ENCODE measurements around the gene SCAF1. TPM values are rescaled to one million over a fixed set of nuclear protein-coding genes. Genes with fewer than 3 reads are reported as not detected.

SCAF1 gene
- total and polyA plus RNA-seq, 3 donors from 2014 or later, result 51.4 to 78.1 (median 70.8) TPM

DNA sequence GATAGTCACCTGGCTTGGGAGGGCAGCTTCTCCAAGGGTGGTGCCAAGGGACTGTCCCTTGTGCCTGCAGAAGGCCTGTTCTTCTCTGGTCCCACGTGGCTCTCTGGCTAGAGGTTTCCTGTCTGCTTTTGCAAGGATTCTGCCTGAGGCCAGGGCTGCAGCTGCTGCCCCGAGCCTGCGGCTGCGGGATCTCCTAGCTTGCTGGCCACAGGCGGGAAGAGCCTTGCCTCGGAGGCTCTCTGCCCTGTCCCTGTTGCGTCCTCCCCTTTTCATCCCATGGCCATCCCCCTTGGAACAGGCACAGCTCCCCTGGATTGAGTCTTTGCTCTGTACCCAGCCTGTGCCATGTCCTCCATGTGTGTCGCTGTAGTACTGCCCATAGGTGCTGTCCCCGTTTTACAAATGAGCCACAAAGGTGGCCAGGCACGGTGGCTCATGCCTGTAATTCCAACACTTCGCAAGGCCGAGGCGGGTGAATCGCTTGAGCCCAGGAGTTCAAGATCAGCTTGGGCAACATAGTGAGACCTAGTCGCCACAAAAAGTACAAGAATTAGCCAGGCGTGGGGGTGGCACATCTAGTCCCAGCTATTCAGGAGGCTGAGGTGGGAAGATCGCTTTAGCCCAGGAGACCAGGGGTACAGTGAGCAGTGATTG is 14.6 kb downstream of the SCAF1 start:
- no peaks in the 10 kb centered on the region for H3K36me3 ChIP-seq (ENCODE audit: low read depth, missing control alignments)
- no peak overlapping the region for H3K27ac ChIP-seq
- no peak for TF ChIP-seq POLR2A (IDR thresholded peaks at IDR 0.05)
- TF ChIP-seq, protein P1, sequence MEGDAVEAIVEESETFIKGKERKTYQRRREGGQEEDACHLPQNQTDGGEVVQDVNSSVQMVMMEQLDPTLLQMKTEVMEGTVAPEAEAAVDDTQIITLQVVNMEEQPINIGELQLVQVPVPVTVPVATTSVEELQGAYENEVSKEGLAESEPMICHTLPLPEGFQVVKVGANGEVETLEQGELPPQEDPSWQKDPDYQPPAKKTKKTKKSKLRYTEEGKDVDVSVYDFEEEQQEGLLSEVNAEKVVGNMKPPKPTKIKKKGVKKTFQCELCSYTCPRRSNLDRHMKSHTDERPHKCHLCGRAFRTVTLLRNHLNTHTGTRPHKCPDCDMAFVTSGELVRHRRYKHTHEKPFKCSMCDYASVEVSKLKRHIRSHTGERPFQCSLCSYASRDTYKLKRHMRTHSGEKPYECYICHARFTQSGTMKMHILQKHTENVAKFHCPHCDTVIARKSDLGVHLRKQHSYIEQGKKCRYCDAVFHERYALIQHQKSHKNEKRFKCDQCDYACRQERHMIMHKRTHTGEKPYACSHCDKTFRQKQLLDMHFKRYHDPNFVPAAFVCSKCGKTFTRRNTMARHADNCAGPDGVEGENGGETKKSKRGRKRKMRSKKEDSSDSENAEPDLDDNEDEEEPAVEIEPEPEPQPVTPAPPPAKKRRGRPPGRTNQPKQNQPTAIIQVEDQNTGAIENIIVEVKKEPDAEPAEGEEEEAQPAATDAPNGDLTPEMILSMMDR (IDR thresholded peaks at IDR 0.05), result no peak
- 84 to 86% methylated on average over 17 of the region's 17 CpGs for WGBS, 2 donors
- H3K4me3 ChIP-seq, result no peak overlapping the region
- intact Hi-C loops (cut with DNase I; ENCODE audit: low total_unique reads), result no loop called here
- no peaks in the 10 kb centered on the region for H3K27me3 ChIP-seq
- DNase-seq, result no peak
- H3K4me1 ChIP-seq, result no peaks in the 10 kb centered on the region
- no peaks in the 10 kb centered on the region for H3K9me3 ChIP-seq

DNA sequence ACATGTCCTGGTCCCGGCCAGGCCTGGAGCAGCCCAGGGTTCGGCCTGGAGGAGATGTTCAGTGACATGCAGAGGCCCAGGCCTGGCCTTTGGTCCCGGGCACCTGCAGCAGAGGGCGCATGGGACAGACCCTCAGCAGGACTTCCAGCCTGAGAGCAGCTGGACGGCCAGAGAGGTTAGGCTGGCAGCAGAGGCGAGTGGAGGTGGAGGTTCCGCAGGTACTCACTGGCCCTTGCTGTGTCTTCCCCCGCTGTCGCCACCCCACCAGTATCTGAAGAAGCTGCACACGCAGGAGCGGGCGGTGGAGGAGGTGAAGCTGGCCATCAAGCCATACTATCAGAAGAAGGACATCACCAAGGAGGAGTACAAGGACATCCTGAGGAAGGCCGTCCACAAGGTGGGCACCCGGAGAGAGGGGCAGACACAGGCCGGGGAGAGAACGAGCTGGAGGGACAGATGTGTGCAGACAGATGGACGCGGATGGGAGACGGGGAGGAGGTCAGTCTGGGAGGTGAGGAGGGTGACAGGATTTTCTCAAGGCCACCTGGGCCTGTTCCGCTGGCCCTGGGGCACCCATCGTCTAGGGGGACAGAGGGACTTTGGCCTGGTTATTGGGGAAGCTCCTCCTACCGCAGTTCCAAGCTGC is 15.6 kb downstream of the SCAF1 start:
- DNase-seq, result no peak
- Histone ChIP-seq H3K27ac (no peak overlapping the region), H3K9me3 (no peaks in the 10 kb centered on the region), H3K4me1 (no peaks in the 10 kb centered on the region), H3K4me3 (no peak overlapping the region), H3K36me3 (ENCODE audit: low read depth, missing control alignments) (no peaks in the 10 kb centered on the region), H3K27me3 (no peaks in the 10 kb centered on the region)
- no peak for TF ChIP-seq POLR2A (IDR thresholded peaks at IDR 0.05)
- TF ChIP-seq, protein P1 (IDR thresholded peaks at IDR 0.05), result no peak
- intact Hi-C loops (cut with DNase I; ENCODE audit: low total_unique reads), result no loop called here
- 77 to 80% methylated on average over 18 to 22 of the region's 22 CpGs for WGBS, 2 donors

DNA sequence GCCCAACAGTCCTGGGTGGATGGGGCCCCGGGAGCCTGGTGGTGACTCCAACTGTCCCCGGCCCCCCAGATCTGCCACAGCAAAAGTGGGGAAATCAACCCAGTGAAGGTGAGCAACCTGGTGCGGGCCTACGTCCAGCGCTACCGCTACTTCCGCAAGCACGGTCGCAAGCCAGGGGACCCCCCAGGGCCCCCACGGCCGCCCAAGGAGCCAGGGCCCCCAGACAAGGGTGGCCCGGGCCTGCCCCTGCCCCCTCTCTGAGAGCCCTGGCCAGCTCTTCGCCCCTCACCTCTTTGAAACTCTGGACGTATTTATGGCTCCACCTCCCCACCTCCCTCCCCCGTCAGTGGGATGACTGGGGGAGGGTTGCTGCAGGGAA is 16.1 kb downstream of the SCAF1 start:
- DNase-seq, result no peak

DNA sequence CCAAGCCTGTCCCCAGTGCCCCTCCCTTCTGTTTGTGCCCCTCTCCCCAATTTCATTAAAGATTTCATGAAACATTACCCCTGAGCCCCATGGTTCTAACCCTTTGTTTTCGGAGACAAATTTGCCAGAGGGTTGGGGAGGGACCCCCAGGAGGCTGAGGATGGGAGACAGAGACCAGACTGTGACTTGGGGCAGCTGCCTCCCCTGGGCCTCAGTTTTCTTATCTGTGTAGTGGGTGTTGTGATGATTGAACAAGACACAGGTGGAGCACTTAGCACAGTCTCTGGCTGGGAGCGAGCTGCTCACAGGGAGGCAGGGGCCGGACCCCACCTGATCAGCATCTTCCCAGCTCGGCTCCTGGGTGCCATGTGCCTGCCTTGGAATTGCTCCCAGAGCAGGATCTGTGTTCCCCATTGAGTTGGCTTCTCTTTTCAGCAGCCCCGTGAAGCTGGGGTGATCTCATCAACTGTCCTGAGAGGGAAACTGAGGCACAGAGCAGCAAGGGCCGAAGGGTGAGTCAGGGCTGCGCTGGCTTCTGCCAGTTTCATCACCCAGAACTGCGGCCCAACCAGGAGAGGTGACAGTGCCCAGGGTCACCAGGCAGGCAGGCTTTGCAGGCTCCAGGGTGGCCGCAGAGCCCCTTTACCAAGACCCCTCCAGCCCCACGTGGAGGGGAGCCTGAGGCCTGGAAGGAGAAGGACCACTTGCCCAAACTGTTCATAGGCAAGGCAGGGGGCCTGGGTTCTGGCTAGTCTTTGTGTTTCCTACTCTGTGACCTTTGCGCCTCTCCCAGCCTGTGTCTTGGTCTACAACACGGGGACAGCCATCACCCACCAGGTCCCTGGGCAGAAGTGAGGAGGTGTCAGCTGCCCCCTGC is 16.8 kb downstream of the SCAF1 start:
- intact Hi-C loops (cut with DNase I; ENCODE audit: low total_unique reads), result no loop called here
- no peaks in the 10 kb centered on the region for H3K27me3 ChIP-seq
- H3K9me3 ChIP-seq, result no peaks in the 10 kb centered on the region
- H3K4me1 ChIP-seq, result no peaks in the 10 kb centered on the region
- 86 to 96% methylated on average over 6 to 12 of the region's 12 CpGs for WGBS, 2 donors
- DNase-seq, result no peak
- H3K36me3 ChIP-seq (ENCODE audit: low read depth, missing control alignments), result no peaks in the 10 kb centered on the region
- H3K27ac ChIP-seq, result no peak overlapping the region
- no peak overlapping the region for H3K4me3 ChIP-seq
- TF ChIP-seq POLR2A (IDR thresholded peaks at IDR 0.05), result no peak
- TF ChIP-seq, protein P1 (IDR thresholded peaks at IDR 0.05), result no peak

More for the DNA sequence above, 16.1 kb downstream of the SCAF1 start:
- WGBS, 2 donors, result 84 to 88% methylated on average over 5 to 15 of the region's 15 CpGs
- H3K27ac ChIP-seq, result no peak overlapping the region
- TF ChIP-seq, protein P1 (IDR thresholded peaks at IDR 0.05), result no peak
- no peak for TF ChIP-seq POLR2A (IDR thresholded peaks at IDR 0.05)
- no peaks in the 10 kb centered on the region for H3K4me1 ChIP-seq
- H3K27me3 ChIP-seq, result no peaks in the 10 kb centered on the region
- intact Hi-C loops (cut with DNase I; ENCODE audit: low total_unique reads), result no loop called here
- no peaks in the 10 kb centered on the region for H3K9me3 ChIP-seq
- no peak overlapping the region for H3K4me3 ChIP-seq
- no peaks in the 10 kb centered on the region for H3K36me3 ChIP-seq (ENCODE audit: low read depth, missing control alignments)
